IPS-11a (cell line): ENCODE measurements around the gene MYCBP2.
"Not testable (repeated sequence)": the region's sequence is repeated elsewhere in the genome, so short reads cannot be mapped to it uniquely, and the experiment has no call there.

Experiments used
- H3K4me3 ChIP-seq: one replicate; pipeline ENCODE4 v1.5.1; 2013; ENCODE audit warnings: low read depth, low read length, control low read depth

MYCBP2 gene

GRCh38 chr13:77339408-77339807 lies 12.5 kb upstream of the MYCBP2 start:
- no peak overlapping the region for H3K4me3 ChIP-seq

- no peak overlapping the region for H3K4me3 ChIP-seq
These were observed 12.1 kb upstream of the MYCBP2 start for GRCh38 chr13:77338961-77339401.

- H3K4me3 ChIP-seq = no peak overlapping the region
These were observed 11.4 kb upstream of the MYCBP2 start for GRCh38 chr13:77338329-77338728.

- H3K4me3 ChIP-seq = no peak overlapping the region
These were observed 10.3 kb upstream of the MYCBP2 start for GRCh38 chr13:77337159-77337558.

- no peak overlapping the region for H3K4me3 ChIP-seq
These were observed 8.6 kb upstream of the MYCBP2 start for GRCh38 chr13:77335543-77335942.

GRCh38 chr13:77333594-77333993 lies 6.7 kb upstream of the MYCBP2 start:
- no peak overlapping the region for H3K4me3 ChIP-seq

- H3K4me3 ChIP-seq = no peak overlapping the region
These were observed 4.5 kb upstream of the MYCBP2 start for GRCh38 chr13:77331421-77331820.

GRCh38 chr13:77329911-77330584 lies 3.2 kb upstream of the MYCBP2 start:
- H3K4me3 ChIP-seq = peak overlapping the region; percentile 97

- H3K4me3 ChIP-seq = peak overlapping the region; percentile 97
These were observed 2.4 kb upstream of the MYCBP2 start for GRCh38 chr13:77329133-77329910.

- H3K4me3 ChIP-seq = peak overlapping the region; percentile 97
These were observed 1.9 kb upstream of the MYCBP2 start for GRCh38 chr13:77328819-77329132.

GRCh38 chr13:77325371-77325980 lies 1.4 kb downstream of the MYCBP2 start:
- peak overlapping the region; percentile 88 for H3K4me3 ChIP-seq

GRCh38 chr13:77323858-77324257 lies 3.0 kb downstream of the MYCBP2 start:
- H3K4me3 ChIP-seq = no peak overlapping the region

- no peak overlapping the region for H3K4me3 ChIP-seq
These were observed 7.4 kb downstream of the MYCBP2 start for GRCh38 chr13:77319536-77319935.

GRCh38 chr13:77318741-77319140 lies 8.2 kb downstream of the MYCBP2 start:
- H3K4me3 ChIP-seq = no peak overlapping the region

- no peak overlapping the region for H3K4me3 ChIP-seq
These were observed 10.5 kb downstream of the MYCBP2 start for GRCh38 chr13:77316430-77316829.

- not testable (repeated sequence) for H3K4me3 ChIP-seq
These were observed 11.4 kb downstream of the MYCBP2 start for GRCh38 chr13:77315509-77315908.

- H3K4me3 ChIP-seq = no peak overlapping the region
These were observed 13.0 kb downstream of the MYCBP2 start for GRCh38 chr13:77313923-77314322.

- H3K4me3 ChIP-seq = no peak overlapping the region
These were observed 14.6 kb downstream of the MYCBP2 start for GRCh38 chr13:77312311-77312710.

GRCh38 chr13:77310579-77311279 lies 16.2 kb downstream of the MYCBP2 start:
- no peak overlapping the region for H3K4me3 ChIP-seq

GRCh38 chr13:77310161-77310560 lies 16.7 kb downstream of the MYCBP2 start:
- H3K4me3 ChIP-seq = no peak overlapping the region

GRCh38 chr13:77309254-77309653 lies 17.6 kb downstream of the MYCBP2 start:
- no peak overlapping the region for H3K4me3 ChIP-seq
